Measurements from ENCODE around the gene TVP23B. TPM values are rescaled to one million over a fixed set of nuclear protein-coding genes. Genes with fewer than 3 reads are reported as not detected.
"Not testable (repeated sequence)": the region's sequence is repeated elsewhere in the genome, so short reads cannot be mapped to it uniquely, and the experiment has no call there.

Gene TVP23B
- total and polyA plus RNA-seq, 5 donors: 24.5 to 36.5 (median 30.9) TPM

- H3K27me3 ChIP-seq (ENCODE audit: control insufficient read depth, insufficient read depth); H3K9me3 ChIP-seq (ENCODE audit: control insufficient read depth, low read length); DNase-seq; ATAC-seq; H3K27ac ChIP-seq (ENCODE audit: low read length); intact Hi-C loops (cut with DNase I); H3K4me1 ChIP-seq (ENCODE audit: control insufficient read depth, insufficient read depth, low read length); H3K4me3 ChIP-seq (ENCODE audit: low read length): not testable (repeated sequence)
- WGBS: 33% methylated on average over 1 of the region's 1 CpG
Observed at GRCh38 chr17:18791402-18791801, 10.4 kb downstream of the TVP23B start.

GRCh38 chr17:18794841-18795240, 13.9 kb downstream of the TVP23B start:
- intact Hi-C loops (cut with DNase I); H3K27me3 ChIP-seq (ENCODE audit: control insufficient read depth, insufficient read depth); DNase-seq; H3K9me3 ChIP-seq (ENCODE audit: control insufficient read depth, low read length); H3K4me3 ChIP-seq (ENCODE audit: low read length); H3K27ac ChIP-seq (ENCODE audit: low read length); H3K4me1 ChIP-seq (ENCODE audit: control insufficient read depth, insufficient read depth, low read length); ATAC-seq: not testable (repeated sequence)
- WGBS: 71% methylated on average over 4 of the region's 4 CpGs

GRCh38 chr17:18796887-18797286, 15.9 kb downstream of the TVP23B start:
- ATAC-seq; H3K27ac ChIP-seq (ENCODE audit: low read length); intact Hi-C loops (cut with DNase I); H3K4me1 ChIP-seq (ENCODE audit: control insufficient read depth, insufficient read depth, low read length); DNase-seq; H3K27me3 ChIP-seq (ENCODE audit: control insufficient read depth, insufficient read depth); H3K9me3 ChIP-seq (ENCODE audit: control insufficient read depth, low read length); H3K4me3 ChIP-seq (ENCODE audit: low read length): not testable (repeated sequence)

- H3K27ac ChIP-seq (ENCODE audit: low read length); DNase-seq; intact Hi-C loops (cut with DNase I); H3K9me3 ChIP-seq (ENCODE audit: control insufficient read depth, low read length); H3K4me1 ChIP-seq (ENCODE audit: control insufficient read depth, insufficient read depth, low read length); H3K4me3 ChIP-seq (ENCODE audit: low read length); H3K27me3 ChIP-seq (ENCODE audit: control insufficient read depth, insufficient read depth): not testable (repeated sequence)
- ATAC-seq: peak; percentile 31 to 42
- WGBS: 69% methylated on average over 7 of the region's 7 CpGs
Observed at GRCh38 chr17:18803458-18804245, 22.7 kb downstream of the TVP23B start.

GRCh38 chr17:18815924-18816323, 34.9 kb downstream of the TVP23B start:
- WGBS: 51% methylated on average over 3 of the region's 3 CpGs
- ATAC-seq: not testable (repeated sequence)

GRCh38 chr17:18816489-18817371, 35.7 kb downstream of the TVP23B start:
- H3K27me3 ChIP-seq (ENCODE audit: control insufficient read depth, insufficient read depth); H3K27ac ChIP-seq (ENCODE audit: low read length); H3K4me1 ChIP-seq (ENCODE audit: control insufficient read depth, insufficient read depth, low read length); H3K4me3 ChIP-seq (ENCODE audit: low read length); H3K9me3 ChIP-seq (ENCODE audit: control insufficient read depth, low read length); intact Hi-C loops (cut with DNase I); DNase-seq: not testable (repeated sequence)
- WGBS: 46% methylated on average over 9 of the region's 9 CpGs
- ATAC-seq: peak; percentile 62 to 73

More at GRCh38 chr17:18815924-18816323, 34.9 kb downstream of the TVP23B start:
- H3K9me3 ChIP-seq (ENCODE audit: control insufficient read depth, low read length); H3K27me3 ChIP-seq (ENCODE audit: control insufficient read depth, insufficient read depth); H3K27ac ChIP-seq (ENCODE audit: low read length); H3K4me1 ChIP-seq (ENCODE audit: control insufficient read depth, insufficient read depth, low read length); DNase-seq; intact Hi-C loops (cut with DNase I); H3K4me3 ChIP-seq (ENCODE audit: low read length): not testable (repeated sequence)

- H3K4me1 ChIP-seq (ENCODE audit: control insufficient read depth, insufficient read depth, low read length); H3K9me3 ChIP-seq (ENCODE audit: control insufficient read depth, low read length); H3K27ac ChIP-seq (ENCODE audit: low read length); DNase-seq; ATAC-seq; H3K4me3 ChIP-seq (ENCODE audit: low read length); intact Hi-C loops (cut with DNase I); H3K27me3 ChIP-seq (ENCODE audit: control insufficient read depth, insufficient read depth): not testable (repeated sequence)
- 42% methylated on average over 1 of the region's 3 CpGs for WGBS
Observed at GRCh38 chr17:18821430-18821829, 40.4 kb downstream of the TVP23B start.

- DNase-seq; H3K4me3 ChIP-seq (ENCODE audit: low read length); H3K9me3 ChIP-seq (ENCODE audit: control insufficient read depth, low read length); ATAC-seq; H3K27me3 ChIP-seq (ENCODE audit: control insufficient read depth, insufficient read depth); intact Hi-C loops (cut with DNase I); H3K27ac ChIP-seq (ENCODE audit: low read length); H3K4me1 ChIP-seq (ENCODE audit: control insufficient read depth, insufficient read depth, low read length): not testable (repeated sequence)
- no CpG with 5 or more reads among the region's 1 CpG for WGBS
Observed at GRCh38 chr17:18827613-18828012, 46.6 kb downstream of the TVP23B start.

- DNase-seq: no peak
- H3K4me1 ChIP-seq (ENCODE audit: control insufficient read depth, insufficient read depth, low read length): no peaks in the 10 kb centered on the region
- H3K27me3 ChIP-seq (ENCODE audit: control insufficient read depth, insufficient read depth): no peaks in the 10 kb centered on the region
- H3K9me3 ChIP-seq (ENCODE audit: control insufficient read depth, low read length): no peaks in the 10 kb centered on the region
- ATAC-seq: no peak
- intact Hi-C loops (cut with DNase I): no loop called here
- 93% methylated on average over 6 of the region's 6 CpGs for WGBS
- H3K27ac ChIP-seq (ENCODE audit: low read length): no peak overlapping the region
- no peak overlapping the region for H3K4me3 ChIP-seq (ENCODE audit: low read length)
Observed at GRCh38 chr17:18848501-18848900, 67.5 kb downstream of the TVP23B start.

GRCh38 chr17:18850679-18851078, 69.7 kb downstream of the TVP23B start:
- intact Hi-C loops (cut with DNase I): no loop called here
- Histone ChIP-seq H3K4me3 (ENCODE audit: low read length) (no peak overlapping the region), H3K27me3 (ENCODE audit: control insufficient read depth, insufficient read depth) (no peaks in the 10 kb centered on the region), H3K9me3 (ENCODE audit: control insufficient read depth, low read length) (no peaks in the 10 kb centered on the region), H3K4me1 (ENCODE audit: control insufficient read depth, insufficient read depth, low read length) (no peaks in the 10 kb centered on the region), H3K27ac (ENCODE audit: low read length) (no peak overlapping the region)
- WGBS: 65% methylated on average over 1 of the region's 1 CpG
- DNase-seq: no peak
- peak in 1 of 2 donors; percentile 20 for ATAC-seq

- ATAC-seq (no peak), DNase-seq (no peak)
- 78% methylated on average over 3 of the region's 3 CpGs for WGBS
- intact Hi-C loops (cut with DNase I): no loop called here
- Histone ChIP-seq H3K4me1 (ENCODE audit: control insufficient read depth, insufficient read depth, low read length) (no peaks in the 10 kb centered on the region), H3K27ac (ENCODE audit: low read length) (no peak overlapping the region), H3K27me3 (ENCODE audit: control insufficient read depth, insufficient read depth) (no peaks in the 10 kb centered on the region), H3K9me3 (ENCODE audit: control insufficient read depth, low read length) (no peaks in the 10 kb centered on the region), H3K4me3 (ENCODE audit: low read length) (no peak overlapping the region)
Observed at GRCh38 chr17:18851201-18851600, 70.2 kb downstream of the TVP23B start.
